RPMI8226 (cell line): ENCODE measurements around the gene GIGYF2.
"Not testable (repeated sequence)": the region's sequence is repeated elsewhere in the genome, so short reads cannot be mapped to it uniquely, and the experiment has no call there.

Source experiments
- DNase-seq: peaks from one replicate; pipeline ENCODE4 v3.0.0-alpha.2; 2015

The GIGYF2 gene

GRCh38 chr2:232688201-232688600 is 8.9 kb upstream of the GIGYF2 start:
- DNase-seq = peak; percentile 48

GRCh38 chr2:232689152-232689910 is 7.8 kb upstream of the GIGYF2 start:
- peak; percentile 82 for DNase-seq

GRCh38 chr2:232691117-232691516 is 6.0 kb upstream of the GIGYF2 start:
- DNase-seq = not testable (repeated sequence)

GRCh38 chr2:232693344-232693743 is 3.8 kb upstream of the GIGYF2 start:
- DNase-seq = no peak

GRCh38 chr2:232696609-232697058 is 497 bp upstream of the GIGYF2 start:
- no peak for DNase-seq

- DNase-seq = no peak
These were observed 628 bp downstream of the GIGYF2 start for GRCh38 chr2:232697807-232698110.

- no peak for DNase-seq
These were observed 1.5 kb downstream of the GIGYF2 start for GRCh38 chr2:232698556-232699091.

GRCh38 chr2:232699110-232699509 is 2.0 kb downstream of the GIGYF2 start:
- no peak for DNase-seq

GRCh38 chr2:232700154-232700553 is 3.0 kb downstream of the GIGYF2 start:
- no peak for DNase-seq

GRCh38 chr2:232707076-232707475 is 9.9 kb downstream of the GIGYF2 start:
- DNase-seq = no peak

- DNase-seq = no peak
These were observed 16.4 kb downstream of the GIGYF2 start for GRCh38 chr2:232713505-232713904.

GRCh38 chr2:232714969-232715368 is 17.8 kb downstream of the GIGYF2 start:
- DNase-seq = no peak

- not testable (repeated sequence) for DNase-seq
These were observed 22.9 kb downstream of the GIGYF2 start for GRCh38 chr2:232720056-232720455.

GRCh38 chr2:232721261-232721660 is 24.1 kb downstream of the GIGYF2 start:
- DNase-seq = no peak

GRCh38 chr2:232721882-232722281 is 24.8 kb downstream of the GIGYF2 start:
- DNase-seq = no peak

GRCh38 chr2:232723027-232723426 is 25.9 kb downstream of the GIGYF2 start:
- no peak for DNase-seq

GRCh38 chr2:232728785-232729184 is 31.7 kb downstream of the GIGYF2 start:
- no peak for DNase-seq

GRCh38 chr2:232731470-232731869 is 34.3 kb downstream of the GIGYF2 start:
- no peak for DNase-seq

GRCh38 chr2:232741294-232741693 is 44.2 kb downstream of the GIGYF2 start:
- no peak for DNase-seq

- DNase-seq = no peak
These were observed 44.8 kb downstream of the GIGYF2 start for GRCh38 chr2:232741972-232742371.

GRCh38 chr2:232744963-232745362 is 47.8 kb downstream of the GIGYF2 start:
- DNase-seq = no peak

- no peak for DNase-seq
These were observed 50.9 kb downstream of the GIGYF2 start for GRCh38 chr2:232748038-232748437.

- no peak for DNase-seq
These were observed 52.2 kb downstream of the GIGYF2 start for GRCh38 chr2:232749331-232749730.

- DNase-seq = no peak
These were observed 53.1 kb downstream of the GIGYF2 start for GRCh38 chr2:232750135-232750671.

- no peak for DNase-seq
These were observed 60.8 kb downstream of the GIGYF2 start for GRCh38 chr2:232757905-232758304.
